Stimulated activated CD8-positive, alpha-beta memory T cell treated with anti-CD3 and anti-CD28 coated beads, Interleukin-7, amount 100 ng/mL, for 1 hour (primary cell): Measurements from ENCODE around the gene MYOC.
"Not testable (repeated sequence)": the region's sequence is repeated elsewhere in the genome, so short reads cannot be mapped to it uniquely, and the experiment has no call there.

Experiments
- DNase-seq, 2 donors: peaks; one replicate each; pipeline ENCODE4 v3.0.0-alpha.2; 2020; ENCODE audit warnings: low read depth in 2 of 2

Gene MYOC

DNA sequence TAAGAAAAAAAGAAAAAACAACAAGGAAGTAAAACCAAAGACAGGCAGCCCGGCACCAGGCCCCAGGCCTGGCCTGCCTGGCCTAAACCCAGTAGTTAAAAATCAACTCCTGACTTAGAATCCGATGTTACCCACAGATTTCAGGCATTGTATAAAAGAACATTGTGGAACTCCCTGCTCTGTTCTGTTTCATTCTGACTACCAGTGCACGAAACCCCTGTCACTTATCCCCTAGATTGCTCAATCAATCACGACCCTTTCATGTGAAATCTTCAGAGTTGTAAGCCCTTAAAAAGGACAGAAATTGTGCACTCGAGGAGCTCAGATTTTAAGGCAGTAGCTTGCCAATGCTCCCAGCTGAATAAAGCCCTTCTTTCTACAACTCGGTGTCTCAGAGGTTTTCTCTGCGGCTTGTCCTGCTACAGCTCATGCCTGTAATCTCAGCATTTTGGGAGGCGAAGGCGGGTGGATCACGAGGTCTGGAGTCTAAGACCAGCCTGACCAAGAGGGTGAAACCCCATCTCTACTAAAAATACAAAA lies 46.0 kb downstream of the MYOC start:
- DNase-seq: no peak

- DNase-seq: not testable (repeated sequence)
Observed at GRCh38 chr1:171603042-171603441, 49.4 kb downstream of the MYOC start.

GRCh38 chr1:171600862-171601261 lies 51.6 kb downstream of the MYOC start:
- DNase-seq: no peak

DNA sequence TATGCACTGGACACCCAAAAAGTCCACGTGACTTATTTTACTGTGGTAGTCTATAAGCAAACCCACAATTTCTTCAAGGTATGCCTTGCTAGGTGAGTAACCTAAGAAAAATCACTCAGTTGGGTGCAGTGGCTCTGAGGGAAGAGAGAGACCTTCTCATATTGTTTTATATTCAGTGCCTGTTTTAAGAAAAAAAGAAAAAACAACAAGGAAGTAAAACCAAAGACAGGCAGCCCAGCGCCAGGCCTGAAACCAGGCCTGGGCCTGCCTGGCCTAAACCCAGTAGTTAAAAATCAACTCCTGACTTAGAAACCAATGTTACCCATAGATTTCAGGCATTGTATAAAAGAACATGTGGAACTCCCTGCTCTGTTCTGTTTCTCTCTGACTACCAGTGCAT lies 52.2 kb downstream of the MYOC start:
- not testable (repeated sequence) for DNase-seq

- DNase-seq: no peak
Observed at GRCh38 chr1:171597203-171597602, 55.3 kb downstream of the MYOC start.

DNA sequence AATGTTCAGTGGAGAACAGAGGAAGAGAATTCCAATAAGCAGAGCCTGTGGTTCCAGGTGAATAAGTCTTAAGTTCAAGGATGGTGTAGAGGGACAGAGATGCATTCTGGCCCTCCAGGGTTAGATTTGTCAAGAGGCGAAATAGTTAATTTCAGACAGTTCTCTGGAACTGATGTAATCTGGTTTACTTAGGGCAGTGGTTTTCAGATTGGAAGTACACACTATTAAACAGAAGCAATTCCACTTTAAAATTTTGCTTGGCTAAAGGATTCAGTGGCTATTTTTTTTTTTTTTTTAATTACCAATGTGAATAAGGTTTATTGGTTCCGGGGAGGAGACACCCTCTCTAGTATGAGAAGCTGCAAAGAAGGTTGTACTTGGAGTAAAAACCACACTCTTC lies 55.8 kb downstream of the MYOC start:
- no peak for DNase-seq

DNA sequence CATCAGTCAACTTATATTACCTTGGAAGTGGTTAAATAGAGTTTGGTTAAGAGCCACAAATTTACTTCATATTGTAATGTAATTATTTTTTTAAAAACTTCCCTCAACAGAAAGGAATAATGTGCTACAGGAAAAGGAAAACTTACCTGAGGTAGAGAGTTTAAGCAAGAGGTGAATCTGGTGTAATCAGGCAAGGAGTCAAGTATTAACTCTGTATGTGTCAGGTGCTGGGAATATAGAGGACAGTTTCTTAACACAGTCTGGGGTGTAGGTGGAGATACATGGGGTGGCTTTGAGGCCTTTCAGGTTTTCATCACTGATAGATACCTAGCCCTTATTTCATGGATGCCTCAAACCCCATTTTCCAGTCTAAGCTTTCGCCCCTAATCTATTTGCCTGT lies 56.4 kb downstream of the MYOC start:
- no peak for DNase-seq

- no peak for DNase-seq
Observed at GRCh38 chr1:171595324-171595723, 57.2 kb downstream of the MYOC start.

DNA sequence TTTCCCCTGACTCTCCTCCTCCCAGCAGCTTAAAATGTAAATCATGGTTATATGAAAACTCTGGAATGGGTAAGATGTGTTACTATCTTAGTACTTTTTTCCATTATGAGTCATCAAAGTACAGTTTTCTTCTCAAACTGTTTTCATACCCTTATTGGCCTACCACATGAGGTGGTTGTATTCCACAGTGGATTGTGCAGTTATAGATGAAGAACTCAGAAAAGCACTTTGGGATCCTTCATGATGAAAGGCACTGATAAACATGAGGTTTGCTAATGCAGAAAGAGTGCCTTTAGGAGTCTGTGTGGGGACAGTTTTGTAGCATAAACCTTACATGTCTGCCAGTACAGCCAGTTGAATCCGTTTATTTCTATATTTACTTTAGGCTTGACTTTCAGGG lies 62.5 kb downstream of the MYOC start:
- DNase-seq: no peak

DNA sequence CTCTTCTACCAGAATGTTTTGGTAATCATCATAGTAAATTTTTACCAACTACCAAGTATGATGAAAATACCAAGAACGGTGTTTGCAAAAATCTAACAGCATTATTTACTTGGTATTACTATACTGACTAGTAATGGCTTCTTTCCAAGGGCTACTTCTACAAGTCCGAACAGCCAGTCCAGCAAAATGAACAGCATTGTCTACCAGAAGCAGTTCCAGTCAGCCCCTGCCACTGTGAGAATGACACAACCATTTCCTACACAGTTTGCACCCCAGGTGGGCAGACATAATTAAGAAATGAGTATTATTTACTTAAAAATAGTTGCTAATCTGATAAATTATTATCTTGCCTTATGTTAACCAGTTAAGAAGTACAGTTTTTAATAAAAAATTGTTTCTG lies 64.3 kb downstream of the MYOC start:
- no peak for DNase-seq

GRCh38 chr1:171585715-171586114 lies 66.8 kb downstream of the MYOC start:
- no peak for DNase-seq
